Right ventricle myocardium inferior (tissue), 1 donor: ENCODE measurements around the gene HPCAL1. TPM values are rescaled to one million over a fixed set of nuclear protein-coding genes. Genes with fewer than 3 reads are reported as not detected.
A peak's percentile ranks its signal among the peaks of the same experiment; 100 is the strongest.
"Not testable (repeated sequence)": the region's sequence is repeated elsewhere in the genome, so short reads cannot be mapped to it uniquely, and the experiment has no call there.

Experiments
- ATAC-seq: fragments of 200-7000 bp; cut with Tn5 transposase; one replicate; pipeline ENCODE4 v1.9.1; 2020; ENCODE audit warnings: mild to moderate bottlenecking, moderate library complexity
- DNase-seq: peaks from one replicate; pipeline ENCODE4 v3.0.0; 2021; ENCODE audit errors: missing footprints
- intact Hi-C: fragments of 100-400 bp; cut with DNase I; formaldehyde crosslinking; loops from one replicate; pipeline ENCODE4 v1.11.0; 2022
- total RNA-seq: library from RNA; stranded (reverse); fragmentation: NEBNext Ultra II Directional; extraction: Animal tissue kit (Norgen Biotek cat#: 25700); gene quantifications from one replicate; pipeline ENCODE4 v1.2.1, GENCODE V29; 2021
- donor health status: DM: no; HTN: yes; CAD: no; lungs with severe emphysema.

HPCAL1 gene
- total RNA-seq, 1 donor from 2014 or later = 41.9 TPM

DNA sequence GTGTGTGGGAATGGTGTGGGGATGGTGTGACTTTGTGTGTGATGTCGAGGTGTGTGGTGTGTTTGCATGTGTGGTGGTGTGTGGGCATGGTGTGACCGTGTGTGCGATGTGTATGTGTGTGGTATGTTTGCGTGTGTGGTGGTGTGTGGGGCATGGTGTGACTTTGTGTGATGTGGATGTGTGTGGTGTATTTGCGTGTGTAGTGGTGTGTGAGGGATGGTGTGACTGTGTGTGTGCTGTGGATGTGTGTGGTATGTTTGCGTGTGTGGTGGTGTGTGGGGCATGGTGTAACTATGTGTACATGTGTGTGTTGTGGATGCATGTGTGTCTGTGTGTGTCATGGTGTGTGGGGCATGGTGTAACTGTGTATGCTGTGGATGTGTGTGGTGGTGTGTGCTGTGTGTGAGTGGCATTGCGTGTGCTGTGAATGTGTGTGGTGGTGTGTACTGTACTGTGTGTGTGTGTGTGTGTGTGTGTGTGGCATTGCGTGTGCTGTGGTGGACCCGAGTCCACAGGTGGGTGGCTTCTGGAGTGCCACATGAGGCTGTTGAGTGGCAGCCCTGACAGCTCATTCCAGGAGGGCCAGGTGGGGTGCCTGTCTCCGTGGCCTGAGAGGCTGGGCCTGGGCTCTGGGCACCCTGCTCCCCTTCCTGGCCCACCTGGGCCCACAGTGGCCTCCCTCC is 130.7 kb downstream of the HPCAL1 start:
- no peak for DNase-seq
- intact Hi-C loops = loop anchor here (10.0 kb wide), 1 partner anchor 619 kb away; no protein-coding TSS in a partner anchor
- no peak for ATAC-seq

GRCh38 chr2:10433947-10434885 is 131.5 kb downstream of the HPCAL1 start:
- DNase-seq = no peak
- intact Hi-C loops = loop anchor here (2.0 to 10.0 kb wide), 2 partner anchors 361 to 619 kb away; no protein-coding TSS in a partner anchor

GRCh38 chr2:10434886-10435819 is 132.4 kb downstream of the HPCAL1 start:
- DNase-seq = peak; percentile 91
- ATAC-seq = peak; percentile 82
- intact Hi-C loops = loop anchor here (1.0 to 10.0 kb wide), 3 partner anchors 311 to 620 kb away; no protein-coding TSS in a partner anchor

More at GRCh38 chr2:10433947-10434885, 131.5 kb downstream of the HPCAL1 start:
- ATAC-seq = no peak

GRCh38 chr2:10435820-10436204 is 133.1 kb downstream of the HPCAL1 start:
- intact Hi-C loops = loop anchor here (1.0 to 10.0 kb wide), 3 partner anchors 312 to 621 kb away; no protein-coding TSS in a partner anchor
- ATAC-seq (no peak), DNase-seq (no peak)

DNA sequence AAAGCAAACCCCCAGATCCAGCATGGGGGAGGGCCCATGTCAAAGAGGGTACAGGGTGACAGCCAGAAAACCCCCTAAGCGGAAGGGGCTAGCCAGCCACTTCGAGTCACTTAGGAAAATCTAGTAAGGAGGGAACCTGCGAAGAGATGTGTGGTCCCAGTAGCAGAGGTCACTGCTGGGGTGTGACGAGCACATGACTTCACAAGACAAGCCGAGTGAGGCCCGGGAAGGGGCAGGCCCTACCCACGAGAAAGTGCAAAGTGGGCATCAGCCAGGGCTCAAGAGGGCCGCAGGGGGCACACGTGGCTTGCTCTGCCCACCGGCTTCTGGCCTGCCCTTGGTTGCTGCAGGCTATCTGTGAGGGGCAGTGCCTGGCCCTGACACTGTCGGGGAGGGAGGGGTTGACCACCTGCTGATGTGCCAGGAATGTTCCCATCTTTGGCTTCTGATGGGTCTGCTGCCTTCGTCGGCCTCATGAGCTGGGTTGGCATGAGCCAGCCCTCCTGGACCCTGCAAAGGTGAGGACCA is 133.9 kb downstream of the HPCAL1 start:
- no peak for DNase-seq
- ATAC-seq = no peak

GRCh38 chr2:10437806-10438205 is 135.1 kb downstream of the HPCAL1 start:
- intact Hi-C loops = loop anchor here (10.0 kb wide), 1 partner anchor 623 kb away; no protein-coding TSS in a partner anchor
- DNase-seq (no peak), ATAC-seq (no peak)

More for the DNA sequence above, 133.9 kb downstream of the HPCAL1 start:
- intact Hi-C loops = loop anchor here (10.0 kb wide), 1 partner anchor 622 kb away; no protein-coding TSS in a partner anchor

GRCh38 chr2:10438688-10439087 is 136.0 kb downstream of the HPCAL1 start:
- no peak for ATAC-seq
- intact Hi-C loops = loop anchor here (10.0 kb wide), 1 partner anchor 624 kb away; no protein-coding TSS in a partner anchor
- DNase-seq = no peak

- ATAC-seq = no peak
- intact Hi-C loops = loop anchor here (10.0 kb wide), 1 partner anchor 625 kb away; no protein-coding TSS in a partner anchor
- DNase-seq = no peak
Observed at GRCh38 chr2:10439185-10439879, 136.6 kb downstream of the HPCAL1 start.

GRCh38 chr2:10439971-10440370 is 137.3 kb downstream of the HPCAL1 start:
- intact Hi-C loops = loop anchor here (10.0 kb wide), 1 partner anchor 625 kb away; no protein-coding TSS in a partner anchor
- DNase-seq = no peak

GRCh38 chr2:10440736-10441135 is 138.0 kb downstream of the HPCAL1 start:
- no peak for ATAC-seq

More at GRCh38 chr2:10439971-10440370, 137.3 kb downstream of the HPCAL1 start:
- ATAC-seq = no peak

GRCh38 chr2:10441948-10442347 is 139.2 kb downstream of the HPCAL1 start:
- intact Hi-C loops = no loop called here
- ATAC-seq (no peak), DNase-seq (no peak)

More at GRCh38 chr2:10440736-10441135, 138.0 kb downstream of the HPCAL1 start:
- intact Hi-C loops = no loop called here
- no peak for DNase-seq

DNA sequence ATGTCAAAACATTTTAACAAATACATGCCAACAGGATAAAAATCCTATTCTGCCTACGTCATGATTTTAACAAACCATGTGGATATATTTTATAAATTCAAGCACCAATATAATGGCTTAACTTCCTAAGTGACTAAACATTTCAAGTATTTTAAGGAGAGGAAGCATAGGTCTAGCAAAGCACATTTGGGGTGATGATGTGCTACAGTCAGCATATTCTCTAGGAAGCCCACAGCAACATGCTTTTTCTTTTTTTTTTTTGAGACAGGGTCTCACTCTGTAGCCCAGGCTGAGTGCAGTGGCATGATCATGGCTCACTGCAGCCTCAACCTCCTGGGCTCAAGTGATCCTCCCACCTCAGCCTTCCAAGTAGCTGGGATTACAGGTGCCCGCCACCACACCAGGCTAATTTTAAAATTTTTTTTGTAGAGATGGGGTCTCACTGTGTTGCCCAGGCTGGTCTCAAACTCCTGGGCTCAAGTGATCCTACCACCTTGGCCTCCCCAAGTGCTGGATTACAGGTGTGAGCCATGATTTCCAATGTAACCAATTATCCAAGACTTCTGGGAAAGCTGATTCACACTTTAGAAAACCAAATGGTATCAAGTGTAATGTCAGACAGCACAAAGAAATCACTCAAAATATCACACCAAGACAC is 139.9 kb downstream of the HPCAL1 start:
- ATAC-seq, intact Hi-C loops, DNase-seq: not testable (repeated sequence)

GRCh38 chr2:10444463-10444862 is 141.8 kb downstream of the HPCAL1 start:
- intact Hi-C loops = no loop called here
- DNase-seq = no peak
- ATAC-seq = no peak

DNA sequence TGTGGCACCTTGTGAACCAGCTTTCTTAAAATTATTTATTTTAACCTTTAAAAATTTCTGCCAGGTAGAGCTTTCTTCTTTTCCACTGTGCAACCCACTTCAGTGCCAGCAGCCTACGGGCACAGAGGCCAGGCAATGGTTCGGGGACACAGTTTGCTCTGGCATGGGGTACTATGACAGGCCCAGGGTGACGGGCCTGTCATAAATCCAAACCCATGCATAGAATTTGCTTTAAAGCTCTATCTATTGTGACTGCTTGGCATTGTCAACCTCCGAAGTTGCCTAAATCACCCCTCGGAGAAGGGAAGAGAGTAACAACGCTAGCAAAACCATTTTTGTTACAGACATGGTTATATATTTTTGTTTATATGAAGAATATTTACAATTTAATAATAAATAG is 143.9 kb downstream of the HPCAL1 start:
- no peak for DNase-seq
- intact Hi-C loops = loop anchor here (5.0 kb wide), 1 partner anchor 211 kb away; no protein-coding TSS in a partner anchor
- ATAC-seq = no peak

DNA sequence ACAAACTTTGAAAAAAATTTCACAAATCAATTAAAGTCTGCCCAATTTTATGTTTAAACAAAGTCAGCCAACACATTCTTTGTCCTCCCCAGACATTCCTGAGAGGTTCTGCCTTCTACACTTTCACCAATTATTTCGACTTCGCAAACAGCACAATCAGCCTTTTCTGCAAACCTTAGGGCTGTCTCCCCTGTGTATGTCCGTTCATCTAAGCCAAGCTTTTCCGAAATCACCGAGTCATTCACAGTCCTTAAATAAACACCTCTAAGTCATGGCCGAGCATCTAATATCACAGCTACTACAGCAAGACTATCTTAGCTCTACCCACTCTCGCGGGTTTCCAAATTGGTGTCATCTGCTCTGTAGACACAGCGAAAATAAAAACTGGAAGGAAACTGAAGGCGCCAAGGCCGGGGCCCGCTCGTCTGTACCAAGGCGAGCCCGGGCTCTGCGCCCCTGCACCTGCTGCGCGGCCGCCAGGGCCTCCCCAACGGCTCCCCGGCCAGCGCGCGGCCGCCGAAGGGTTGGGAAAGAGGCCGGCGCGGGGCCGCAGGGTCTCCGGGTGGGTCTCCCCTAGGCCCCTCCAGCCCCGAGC is 144.7 kb downstream of the HPCAL1 start:
- DNase-seq (no peak), ATAC-seq (peak; percentile 9)
- intact Hi-C loops = loop anchor here (5.0 kb wide), 1 partner anchor 210 kb away; no protein-coding TSS in a partner anchor
